HEK293 (cell line): ENCODE results near the gene STOML1.

Source experiments
- ZFP41 ChIP-seq: fragments of 450-650 bp; formaldehyde crosslinking; IDR thresholded peaks from 2 replicates; pipeline ENCODE4 v1.5.1; 2016; ENCODE audit warnings: missing biosample characterization, missing genetic modification characterization, borderline replicate concordance
- ZNF10 ChIP-seq: fragments of 450-650 bp; formaldehyde crosslinking; IDR thresholded peaks from 2 replicates; pipeline ENCODE4 v1.5.1; 2017; ENCODE audit warnings: missing biosample characterization, missing genetic modification characterization
- ZNF501 ChIP-seq: fragments of 450-650 bp; formaldehyde crosslinking; IDR thresholded peaks from 2 replicates; pipeline ENCODE4 v1.5.1; 2016; ENCODE audit warnings: missing biosample characterization, missing genetic modification characterization
- ZNF549 ChIP-seq: fragments of 450-650 bp; IDR thresholded peaks from 2 replicates; pipeline ENCODE4 v1.5.1; 2018; ENCODE audit warnings: missing biosample characterization, missing genetic modification characterization, mild to moderate bottlenecking, inconsistent platforms, moderate library complexity
- ZNF701 ChIP-seq: fragments of 450-650 bp; formaldehyde crosslinking; IDR thresholded peaks from 2 replicates; pipeline ENCODE4 v1.5.1; 2016; ENCODE audit warnings: missing biosample characterization, missing genetic modification characterization
- TF ChIP-seq, protein P1 (sequence below): fragments of 450-650 bp; formaldehyde crosslinking; IDR thresholded peaks from 2 replicates; pipeline ENCODE4 v1.5.1; 2016; ENCODE audit warnings: missing biosample characterization, missing genetic modification characterization

DNA sequence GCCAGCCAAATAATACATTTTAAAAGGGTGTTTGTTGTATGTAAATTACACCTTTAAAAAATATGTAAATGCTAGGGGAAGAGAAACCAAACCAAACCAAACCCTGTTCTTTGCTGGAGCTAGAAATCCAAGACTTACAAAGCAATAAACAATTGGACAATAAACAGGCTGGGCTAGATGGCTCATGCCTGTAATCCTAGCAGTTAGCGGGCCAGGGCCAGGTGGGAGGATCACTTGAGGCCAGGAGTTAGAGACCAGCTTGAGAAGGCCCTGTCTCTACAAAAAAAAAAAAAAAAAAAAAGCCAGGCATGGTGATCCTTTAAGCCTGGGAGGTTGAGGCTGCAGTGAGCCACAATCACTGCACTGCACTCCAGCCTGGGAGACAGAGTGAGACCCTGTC, 12.5 kb downstream of the STOML1 start:
- TF ChIP-seq ZNF10 (tag by site-specific recombination) (no peak), ZNF549 (tag by site-specific recombination) (no peak), ZNF501 (no peak), ZNF701 (tag by site-specific recombination) (no peak), ZFP41 (no peak)
- TF ChIP-seq, protein P1, sequence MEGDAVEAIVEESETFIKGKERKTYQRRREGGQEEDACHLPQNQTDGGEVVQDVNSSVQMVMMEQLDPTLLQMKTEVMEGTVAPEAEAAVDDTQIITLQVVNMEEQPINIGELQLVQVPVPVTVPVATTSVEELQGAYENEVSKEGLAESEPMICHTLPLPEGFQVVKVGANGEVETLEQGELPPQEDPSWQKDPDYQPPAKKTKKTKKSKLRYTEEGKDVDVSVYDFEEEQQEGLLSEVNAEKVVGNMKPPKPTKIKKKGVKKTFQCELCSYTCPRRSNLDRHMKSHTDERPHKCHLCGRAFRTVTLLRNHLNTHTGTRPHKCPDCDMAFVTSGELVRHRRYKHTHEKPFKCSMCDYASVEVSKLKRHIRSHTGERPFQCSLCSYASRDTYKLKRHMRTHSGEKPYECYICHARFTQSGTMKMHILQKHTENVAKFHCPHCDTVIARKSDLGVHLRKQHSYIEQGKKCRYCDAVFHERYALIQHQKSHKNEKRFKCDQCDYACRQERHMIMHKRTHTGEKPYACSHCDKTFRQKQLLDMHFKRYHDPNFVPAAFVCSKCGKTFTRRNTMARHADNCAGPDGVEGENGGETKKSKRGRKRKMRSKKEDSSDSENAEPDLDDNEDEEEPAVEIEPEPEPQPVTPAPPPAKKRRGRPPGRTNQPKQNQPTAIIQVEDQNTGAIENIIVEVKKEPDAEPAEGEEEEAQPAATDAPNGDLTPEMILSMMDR, result no peak
